ENCODE data around the gene MAST1. TPM values are rescaled to one million over a fixed set of nuclear protein-coding genes. Genes with fewer than 3 reads are reported as not detected.

Gene MAST1
- total and polyA plus RNA-seq, 2 experiments from 2014 or later, result 13.9 to 19.9 TPM

DNA sequence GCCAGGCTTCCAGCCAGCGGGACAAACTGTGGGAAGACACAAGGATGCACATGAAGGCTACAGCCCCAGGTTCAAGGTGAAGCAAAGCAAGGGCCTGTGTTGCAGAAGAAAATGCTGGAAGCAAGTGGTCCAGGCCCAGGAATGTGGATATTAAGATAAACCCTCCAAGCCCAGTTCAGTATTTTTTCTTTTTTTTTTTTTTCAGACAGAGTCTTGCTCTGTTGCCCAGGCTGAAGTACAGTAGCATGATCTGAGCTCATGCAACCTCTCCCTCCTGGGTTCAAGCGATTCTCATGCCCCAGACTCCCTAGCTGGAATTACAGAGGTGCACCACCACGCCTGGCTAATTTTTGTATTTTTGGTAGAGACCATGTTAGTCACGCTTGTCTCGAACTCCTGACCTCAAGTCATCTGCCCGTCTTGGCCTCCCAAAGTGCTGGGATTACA is 41.2 kb upstream of the MAST1 start:
- Mint-ChIP-seq H3K9me3 (peaks cover 3% of the 10 kb centered on the region; the same call in 1 of the 3 replicates), H3K4me3 (no peak overlapping the region), H3K4me1 (peaks cover 22% of the 10 kb centered on the region), H3K27me3 (ENCODE audit: insufficient read depth, low read depth, poor library complexity) (peaks cover 22% of the 10 kb centered on the region), H3K27ac (no peak overlapping the region), H3K36me3 (ENCODE audit: low read depth) (peaks cover 49% of the 10 kb centered on the region)
- ATAC-seq (no peak), DNase-seq (ENCODE audit: low spot score) (no peak)
- H4K20me1 ChIP-seq (replicated peaks; ENCODE audit: insufficient read depth), result no peaks in the 10 kb centered on the region
- H3F3A ChIP-seq (replicated peaks; ENCODE audit: low read depth), result peaks cover 26% of the 10 kb centered on the region
- TF ChIP-seq POLR2AphosphoS5 (IDR thresholded peaks at IDR 0.05; ENCODE audit: low read depth) (no peak), JUNB (IDR thresholded peaks at IDR 0.05; ENCODE audit: unreplicated experiment) (no peak), ZNF331 (CRISPR knock-in tag; IDR thresholded peaks at IDR 0.05; ENCODE audit: low read depth) (no peak), ZNF114 (CRISPR knock-in tag; IDR thresholded peaks at IDR 0.05) (no peak), CREB1 (CRISPR knock-in tag; IDR thresholded peaks at IDR 0.05; ENCODE audit: low read depth) (no peak), STAT1 (IDR thresholded peaks at IDR 0.05; ENCODE audit: unreplicated experiment) (no peak), EZH2phosphoT487 (IDR thresholded peaks at IDR 0.05; ENCODE audit: unreplicated experiment) (no peak), NANOG (IDR thresholded peaks at IDR 0.05; ENCODE audit: borderline replicate concordance) (no peak)
- TF ChIP-seq, protein P1, sequence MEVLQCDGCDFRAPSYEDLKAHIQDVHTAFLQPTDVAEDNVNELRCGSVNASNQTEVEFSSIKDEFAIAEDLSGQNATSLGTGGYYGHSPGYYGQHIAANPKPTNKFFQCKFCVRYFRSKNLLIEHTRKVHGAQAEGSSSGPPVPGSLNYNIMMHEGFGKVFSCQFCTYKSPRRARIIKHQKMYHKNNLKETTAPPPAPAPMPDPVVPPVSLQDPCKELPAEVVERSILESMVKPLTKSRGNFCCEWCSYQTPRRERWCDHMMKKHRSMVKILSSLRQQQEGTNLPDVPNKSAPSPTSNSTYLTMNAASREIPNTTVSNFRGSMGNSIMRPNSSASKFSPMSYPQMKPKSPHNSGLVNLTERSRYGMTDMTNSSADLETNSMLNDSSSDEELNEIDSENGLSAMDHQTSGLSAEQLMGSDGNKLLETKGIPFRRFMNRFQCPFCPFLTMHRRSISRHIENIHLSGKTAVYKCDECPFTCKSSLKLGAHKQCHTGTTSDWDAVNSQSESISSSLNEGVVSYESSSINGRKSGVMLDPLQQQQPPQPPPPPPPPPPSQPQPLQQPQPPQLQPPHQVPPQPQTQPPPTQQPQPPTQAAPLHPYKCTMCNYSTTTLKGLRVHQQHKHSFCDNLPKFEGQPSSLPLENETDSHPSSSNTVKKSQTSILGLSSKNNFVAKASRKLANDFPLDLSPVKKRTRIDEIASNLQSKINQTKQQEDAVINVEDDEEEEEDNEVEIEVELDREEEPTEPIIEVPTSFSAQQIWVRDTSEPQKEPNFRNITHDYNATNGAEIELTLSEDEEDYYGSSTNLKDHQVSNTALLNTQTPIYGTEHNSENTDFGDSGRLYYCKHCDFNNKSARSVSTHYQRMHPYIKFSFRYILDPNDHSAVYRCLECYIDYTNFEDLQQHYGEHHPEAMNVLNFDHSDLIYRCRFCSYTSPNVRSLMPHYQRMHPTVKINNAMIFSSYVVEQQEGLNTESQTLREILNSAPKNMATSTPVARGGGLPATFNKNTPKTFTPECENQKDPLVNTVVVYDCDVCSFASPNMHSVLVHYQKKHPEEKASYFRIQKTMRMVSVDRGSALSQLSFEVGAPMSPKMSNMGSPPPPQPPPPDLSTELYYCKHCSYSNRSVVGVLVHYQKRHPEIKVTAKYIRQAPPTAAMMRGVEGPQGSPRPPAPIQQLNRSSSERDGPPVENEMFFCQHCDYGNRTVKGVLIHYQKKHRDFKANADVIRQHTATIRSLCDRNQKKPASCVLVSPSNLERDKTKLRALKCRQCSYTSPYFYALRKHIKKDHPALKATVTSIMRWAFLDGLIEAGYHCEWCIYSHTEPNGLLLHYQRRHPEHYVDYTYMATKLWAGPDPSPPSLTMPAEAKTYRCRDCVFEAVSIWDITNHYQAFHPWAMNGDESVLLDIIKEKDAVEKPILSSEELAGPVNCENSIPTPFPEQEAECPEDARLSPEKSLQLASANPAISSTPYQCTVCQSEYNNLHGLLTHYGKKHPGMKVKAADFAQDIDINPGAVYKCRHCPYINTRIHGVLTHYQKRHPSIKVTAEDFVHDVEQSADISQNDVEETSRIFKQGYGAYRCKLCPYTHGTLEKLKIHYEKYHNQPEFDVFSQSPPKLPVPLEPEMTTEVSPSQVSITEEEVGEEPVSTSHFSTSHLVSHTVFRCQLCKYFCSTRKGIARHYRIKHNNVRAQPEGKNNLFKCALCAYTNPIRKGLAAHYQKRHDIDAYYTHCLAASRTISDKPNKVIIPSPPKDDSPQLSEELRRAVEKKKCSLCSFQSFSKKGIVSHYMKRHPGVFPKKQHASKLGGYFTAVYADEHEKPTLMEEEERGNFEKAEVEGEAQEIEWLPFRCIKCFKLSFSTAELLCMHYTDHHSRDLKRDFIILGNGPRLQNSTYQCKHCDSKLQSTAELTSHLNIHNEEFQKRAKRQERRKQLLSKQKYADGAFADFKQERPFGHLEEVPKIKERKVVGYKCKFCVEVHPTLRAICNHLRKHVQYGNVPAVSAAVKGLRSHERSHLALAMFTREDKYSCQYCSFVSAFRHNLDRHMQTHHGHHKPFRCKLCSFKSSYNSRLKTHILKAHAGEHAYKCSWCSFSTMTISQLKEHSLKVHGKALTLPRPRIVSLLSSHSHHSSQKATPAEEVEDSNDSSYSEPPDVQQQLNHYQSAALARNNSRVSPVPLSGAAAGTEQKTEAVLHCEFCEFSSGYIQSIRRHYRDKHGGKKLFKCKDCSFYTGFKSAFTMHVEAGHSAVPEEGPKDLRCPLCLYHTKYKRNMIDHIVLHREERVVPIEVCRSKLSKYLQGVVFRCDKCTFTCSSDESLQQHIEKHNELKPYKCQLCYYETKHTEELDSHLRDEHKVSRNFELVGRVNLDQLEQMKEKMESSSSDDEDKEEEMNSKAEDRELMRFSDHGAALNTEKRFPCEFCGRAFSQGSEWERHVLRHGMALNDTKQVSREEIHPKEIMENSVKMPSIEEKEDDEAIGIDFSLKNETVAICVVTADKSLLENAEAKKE (CRISPR knock-in tag; IDR thresholded peaks at IDR 0.05), result no peak
- TF ChIP-seq, protein P2, sequence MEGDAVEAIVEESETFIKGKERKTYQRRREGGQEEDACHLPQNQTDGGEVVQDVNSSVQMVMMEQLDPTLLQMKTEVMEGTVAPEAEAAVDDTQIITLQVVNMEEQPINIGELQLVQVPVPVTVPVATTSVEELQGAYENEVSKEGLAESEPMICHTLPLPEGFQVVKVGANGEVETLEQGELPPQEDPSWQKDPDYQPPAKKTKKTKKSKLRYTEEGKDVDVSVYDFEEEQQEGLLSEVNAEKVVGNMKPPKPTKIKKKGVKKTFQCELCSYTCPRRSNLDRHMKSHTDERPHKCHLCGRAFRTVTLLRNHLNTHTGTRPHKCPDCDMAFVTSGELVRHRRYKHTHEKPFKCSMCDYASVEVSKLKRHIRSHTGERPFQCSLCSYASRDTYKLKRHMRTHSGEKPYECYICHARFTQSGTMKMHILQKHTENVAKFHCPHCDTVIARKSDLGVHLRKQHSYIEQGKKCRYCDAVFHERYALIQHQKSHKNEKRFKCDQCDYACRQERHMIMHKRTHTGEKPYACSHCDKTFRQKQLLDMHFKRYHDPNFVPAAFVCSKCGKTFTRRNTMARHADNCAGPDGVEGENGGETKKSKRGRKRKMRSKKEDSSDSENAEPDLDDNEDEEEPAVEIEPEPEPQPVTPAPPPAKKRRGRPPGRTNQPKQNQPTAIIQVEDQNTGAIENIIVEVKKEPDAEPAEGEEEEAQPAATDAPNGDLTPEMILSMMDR (conservative IDR thresholded peaks at IDR 0.05; ENCODE audit: low read depth in 2 of 2), result no peak
- TF ChIP-seq, protein P3, sequence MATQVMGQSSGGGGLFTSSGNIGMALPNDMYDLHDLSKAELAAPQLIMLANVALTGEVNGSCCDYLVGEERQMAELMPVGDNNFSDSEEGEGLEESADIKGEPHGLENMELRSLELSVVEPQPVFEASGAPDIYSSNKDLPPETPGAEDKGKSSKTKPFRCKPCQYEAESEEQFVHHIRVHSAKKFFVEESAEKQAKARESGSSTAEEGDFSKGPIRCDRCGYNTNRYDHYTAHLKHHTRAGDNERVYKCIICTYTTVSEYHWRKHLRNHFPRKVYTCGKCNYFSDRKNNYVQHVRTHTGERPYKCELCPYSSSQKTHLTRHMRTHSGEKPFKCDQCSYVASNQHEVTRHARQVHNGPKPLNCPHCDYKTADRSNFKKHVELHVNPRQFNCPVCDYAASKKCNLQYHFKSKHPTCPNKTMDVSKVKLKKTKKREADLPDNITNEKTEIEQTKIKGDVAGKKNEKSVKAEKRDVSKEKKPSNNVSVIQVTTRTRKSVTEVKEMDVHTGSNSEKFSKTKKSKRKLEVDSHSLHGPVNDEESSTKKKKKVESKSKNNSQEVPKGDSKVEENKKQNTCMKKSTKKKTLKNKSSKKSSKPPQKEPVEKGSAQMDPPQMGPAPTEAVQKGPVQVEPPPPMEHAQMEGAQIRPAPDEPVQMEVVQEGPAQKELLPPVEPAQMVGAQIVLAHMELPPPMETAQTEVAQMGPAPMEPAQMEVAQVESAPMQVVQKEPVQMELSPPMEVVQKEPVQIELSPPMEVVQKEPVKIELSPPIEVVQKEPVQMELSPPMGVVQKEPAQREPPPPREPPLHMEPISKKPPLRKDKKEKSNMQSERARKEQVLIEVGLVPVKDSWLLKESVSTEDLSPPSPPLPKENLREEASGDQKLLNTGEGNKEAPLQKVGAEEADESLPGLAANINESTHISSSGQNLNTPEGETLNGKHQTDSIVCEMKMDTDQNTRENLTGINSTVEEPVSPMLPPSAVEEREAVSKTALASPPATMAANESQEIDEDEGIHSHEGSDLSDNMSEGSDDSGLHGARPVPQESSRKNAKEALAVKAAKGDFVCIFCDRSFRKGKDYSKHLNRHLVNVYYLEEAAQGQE (IDR thresholded peaks at IDR 0.05; ENCODE audit: unreplicated experiment), result no peak
- TF ChIP-seq, protein P4, sequence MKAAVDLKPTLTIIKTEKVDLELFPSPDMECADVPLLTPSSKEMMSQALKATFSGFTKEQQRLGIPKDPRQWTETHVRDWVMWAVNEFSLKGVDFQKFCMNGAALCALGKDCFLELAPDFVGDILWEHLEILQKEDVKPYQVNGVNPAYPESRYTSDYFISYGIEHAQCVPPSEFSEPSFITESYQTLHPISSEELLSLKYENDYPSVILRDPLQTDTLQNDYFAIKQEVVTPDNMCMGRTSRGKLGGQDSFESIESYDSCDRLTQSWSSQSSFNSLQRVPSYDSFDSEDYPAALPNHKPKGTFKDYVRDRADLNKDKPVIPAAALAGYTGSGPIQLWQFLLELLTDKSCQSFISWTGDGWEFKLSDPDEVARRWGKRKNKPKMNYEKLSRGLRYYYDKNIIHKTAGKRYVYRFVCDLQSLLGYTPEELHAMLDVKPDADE (IDR thresholded peaks at IDR 0.05), result no peak
- H3K27me3 ChIP-seq (ENCODE audit: insufficient read depth), result peaks cover 12% of the 10 kb centered on the region
- no peak overlapping the region for H3K4me2 ChIP-seq
- no peak overlapping the region for H2AFZ ChIP-seq
- peaks cover 9% of the 10 kb centered on the region; the same call in 1 of the 2 replicates for H3K36me3 ChIP-seq (ENCODE audit: insufficient read depth)
- no peak overlapping the region for H3K27ac ChIP-seq (ENCODE audit: low read depth)
- no peak overlapping the region for H3K4me3 ChIP-seq
- peaks cover 26% of the 10 kb centered on the region for H3K4me1 ChIP-seq (ENCODE audit: insufficient read depth)
- peaks cover 13% of the 10 kb centered on the region for H3K79me2 ChIP-seq (replicated peaks; ENCODE audit: insufficient read depth)
- no peaks in the 10 kb centered on the region for H3K9me2 ChIP-seq (ENCODE audit: insufficient read depth)

Data from GM23338 (cell line).